WERI-Rb-1 (cell line): ENCODE measurements around the gene PTPRM.

Experiments
- DNase-seq: peaks from one replicate; pipeline ENCODE4 v3.0.0-alpha.2; 2020
- H3K27ac ChIP-seq: fragments of 250-450 bp; sonication (Bioruptor Pico); 2 replicates; pipeline ENCODE4 v1.5.1; 2020; ENCODE audit warnings: mild to moderate bottlenecking, moderate library complexity
- H3K27me3 ChIP-seq: fragments of 250-450 bp; sonication (Bioruptor Pico); 2 replicates; pipeline ENCODE4 v1.5.1; 2021; ENCODE audit warnings: mild to moderate bottlenecking, low read depth, moderate library complexity; ENCODE audit not compliant: insufficient read depth, severe bottlenecking
- H3K36me3 ChIP-seq: fragments of 250-450 bp; sonication (Bioruptor Pico); 2 replicates; pipeline ENCODE4 v1.5.1; 2020; ENCODE audit warnings: mild to moderate bottlenecking, moderate library complexity
- H3K4me3 ChIP-seq: 2 replicates; pipeline ENCODE4 v1.5.1; 2011; ENCODE audit warnings: low read depth, mild to moderate bottlenecking, control low read depth, low read length
- H3K9me3 ChIP-seq: fragments of 250-450 bp; sonication (Bioruptor Pico); 2 replicates; pipeline ENCODE4 v1.5.1; 2021; ENCODE audit warnings: mild to moderate bottlenecking, moderate library complexity; ENCODE audit not compliant: severe bottlenecking
- TF ChIP-seq, protein P1 (sequence below): IDR thresholded peaks from 2 replicates; pipeline ENCODE4 v1.5.1; 2011; ENCODE audit warnings: low read depth, mild to moderate bottlenecking, control low read depth, inconsistent platforms, low read length

The PTPRM gene

DNA sequence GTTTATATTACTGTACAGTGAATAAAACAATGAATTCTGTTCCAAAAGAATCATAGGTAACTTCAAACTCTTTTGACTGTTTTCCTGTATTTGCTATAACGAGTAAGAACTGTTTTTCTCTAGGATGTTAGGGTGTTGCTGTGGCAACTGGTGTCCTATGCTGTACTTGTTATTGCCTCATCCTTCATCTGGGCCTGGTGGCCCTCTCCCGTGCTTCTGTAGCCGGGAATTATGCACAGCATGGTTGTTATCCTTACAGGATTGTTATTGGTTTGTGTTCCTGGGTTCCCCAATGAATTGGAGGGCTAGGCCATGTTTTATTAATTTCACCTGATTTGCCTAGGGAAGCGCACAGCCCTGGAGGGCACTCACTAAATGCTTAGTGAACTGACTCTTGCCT, 279.2 kb downstream of the PTPRM start:
- no peak for DNase-seq
- H3K36me3 ChIP-seq: no peaks in the 10 kb centered on the region
- H3K9me3 ChIP-seq: peaks cover 6% of the 10 kb centered on the region
- TF ChIP-seq, protein P1, sequence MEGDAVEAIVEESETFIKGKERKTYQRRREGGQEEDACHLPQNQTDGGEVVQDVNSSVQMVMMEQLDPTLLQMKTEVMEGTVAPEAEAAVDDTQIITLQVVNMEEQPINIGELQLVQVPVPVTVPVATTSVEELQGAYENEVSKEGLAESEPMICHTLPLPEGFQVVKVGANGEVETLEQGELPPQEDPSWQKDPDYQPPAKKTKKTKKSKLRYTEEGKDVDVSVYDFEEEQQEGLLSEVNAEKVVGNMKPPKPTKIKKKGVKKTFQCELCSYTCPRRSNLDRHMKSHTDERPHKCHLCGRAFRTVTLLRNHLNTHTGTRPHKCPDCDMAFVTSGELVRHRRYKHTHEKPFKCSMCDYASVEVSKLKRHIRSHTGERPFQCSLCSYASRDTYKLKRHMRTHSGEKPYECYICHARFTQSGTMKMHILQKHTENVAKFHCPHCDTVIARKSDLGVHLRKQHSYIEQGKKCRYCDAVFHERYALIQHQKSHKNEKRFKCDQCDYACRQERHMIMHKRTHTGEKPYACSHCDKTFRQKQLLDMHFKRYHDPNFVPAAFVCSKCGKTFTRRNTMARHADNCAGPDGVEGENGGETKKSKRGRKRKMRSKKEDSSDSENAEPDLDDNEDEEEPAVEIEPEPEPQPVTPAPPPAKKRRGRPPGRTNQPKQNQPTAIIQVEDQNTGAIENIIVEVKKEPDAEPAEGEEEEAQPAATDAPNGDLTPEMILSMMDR: no peak
- H3K27me3 ChIP-seq: no peaks in the 10 kb centered on the region
- peak overlapping the region; percentile 27; the same call in 1 of the 2 replicates for H3K27ac ChIP-seq
- no peak overlapping the region for H3K4me3 ChIP-seq

DNA sequence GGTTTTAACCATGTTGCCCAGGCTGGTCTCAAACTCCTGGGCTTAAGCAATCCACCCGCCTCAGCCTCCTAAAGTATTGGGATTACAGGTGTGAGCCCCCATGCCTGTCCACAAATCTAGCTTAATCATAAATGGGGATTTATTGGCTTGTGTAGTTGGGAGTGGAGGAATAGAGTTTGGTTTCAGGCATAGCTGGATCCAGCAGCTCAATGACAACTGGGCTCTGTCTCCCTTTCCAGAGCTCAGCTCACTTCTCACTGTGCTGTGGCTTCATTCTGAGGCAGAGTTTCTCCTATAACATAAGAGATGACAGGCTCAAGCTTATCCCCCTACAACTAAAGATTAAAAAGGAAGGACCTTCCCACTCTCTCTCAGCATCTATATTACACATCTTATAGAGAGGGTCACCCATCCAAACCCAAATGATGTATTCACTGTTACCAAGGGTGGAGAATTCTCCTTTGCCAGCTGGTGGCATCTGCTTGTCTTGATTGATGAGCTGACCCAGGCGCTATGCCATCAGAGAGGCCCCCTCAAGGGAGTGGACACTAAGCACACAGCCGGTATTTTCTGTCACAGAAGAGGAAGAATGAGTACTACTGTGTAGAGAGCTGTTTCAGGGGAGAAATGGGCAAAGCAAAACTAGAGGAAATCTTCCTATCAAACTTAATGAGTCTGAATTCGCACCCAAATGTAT, 280.4 kb downstream of the PTPRM start:
- DNase-seq: no peak
- Histone ChIP-seq H3K4me3 (no peak overlapping the region), H3K27me3 (no peaks in the 10 kb centered on the region), H3K9me3 (peaks cover 6% of the 10 kb centered on the region), H3K36me3 (no peaks in the 10 kb centered on the region), H3K27ac (no peak overlapping the region)
- TF ChIP-seq, protein P1: no peak

DNA sequence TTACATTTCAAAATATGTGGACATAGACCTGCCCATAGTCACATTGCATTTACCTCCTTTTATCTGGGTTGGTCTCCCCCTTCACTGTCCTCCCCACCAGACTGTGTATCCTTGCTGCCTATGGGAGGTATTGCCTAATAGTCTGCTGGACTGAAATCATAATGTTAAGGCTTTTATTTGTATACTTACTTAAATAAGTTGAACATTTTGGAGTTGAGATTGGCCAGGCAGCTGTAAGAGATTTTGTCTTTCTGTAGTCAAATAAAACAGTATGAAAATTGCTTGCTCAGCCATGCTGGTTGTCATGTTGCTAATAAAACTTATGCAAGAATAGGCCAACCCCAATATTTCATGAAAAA, 280.9 kb downstream of the PTPRM start:
- H3K4me3 ChIP-seq: no peak overlapping the region
- H3K9me3 ChIP-seq: peaks cover 4% of the 10 kb centered on the region
- H3K27me3 ChIP-seq: no peaks in the 10 kb centered on the region
- H3K36me3 ChIP-seq: no peaks in the 10 kb centered on the region
- no peak for DNase-seq
- TF ChIP-seq, protein P1: no peak
- no peak overlapping the region for H3K27ac ChIP-seq

DNA sequence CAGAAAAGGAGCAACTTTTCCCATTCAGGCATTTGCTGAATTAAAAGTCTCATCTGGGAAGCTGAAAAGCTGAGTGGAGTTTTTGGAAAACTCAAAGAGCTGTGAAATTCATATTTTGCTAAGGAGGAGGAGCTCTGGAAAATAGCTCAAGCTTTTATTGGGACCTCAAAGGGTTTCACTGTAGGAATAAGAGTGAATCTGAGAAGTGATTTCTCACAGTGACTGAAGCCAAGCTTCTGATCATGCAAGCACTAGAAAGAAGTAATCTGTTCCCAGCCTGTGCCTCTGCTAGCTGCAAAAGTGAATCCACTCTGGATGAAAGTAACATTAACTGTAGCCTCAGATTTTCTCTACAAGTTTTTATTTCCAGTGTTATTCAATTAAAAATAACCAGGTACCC, 283.3 kb downstream of the PTPRM start:
- no peak overlapping the region for H3K27ac ChIP-seq
- no peak for DNase-seq
- H3K27me3 ChIP-seq: no peaks in the 10 kb centered on the region
- no peak overlapping the region for H3K4me3 ChIP-seq
- no peaks in the 10 kb centered on the region for H3K36me3 ChIP-seq
- TF ChIP-seq, protein P1: no peak
- H3K9me3 ChIP-seq: no peaks in the 10 kb centered on the region

DNA sequence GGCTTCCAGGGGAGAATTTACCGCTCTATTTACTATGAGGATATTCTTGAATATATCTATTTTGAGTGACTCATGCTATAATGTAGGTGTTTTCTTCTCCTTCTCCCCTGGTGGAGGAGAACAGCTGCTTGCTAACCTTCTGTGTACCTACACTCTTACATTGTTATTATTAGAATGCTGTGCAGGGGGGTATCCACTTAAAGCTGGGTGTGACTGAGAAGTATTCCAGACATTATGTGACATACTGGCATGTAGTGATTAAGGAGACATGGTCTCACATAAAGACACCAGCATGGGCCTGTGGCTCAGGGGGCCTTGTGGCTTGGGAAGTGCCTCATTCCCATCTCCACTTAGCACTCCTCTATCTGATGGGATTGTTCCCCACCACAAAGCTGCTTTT, 287.9 kb downstream of the PTPRM start:
- DNase-seq: no peak
- H3K9me3 ChIP-seq: no peaks in the 10 kb centered on the region
- no peaks in the 10 kb centered on the region for H3K27me3 ChIP-seq
- H3K4me3 ChIP-seq: no peak overlapping the region
- no peaks in the 10 kb centered on the region for H3K36me3 ChIP-seq
- TF ChIP-seq, protein P1: no peak
- no peak overlapping the region for H3K27ac ChIP-seq

DNA sequence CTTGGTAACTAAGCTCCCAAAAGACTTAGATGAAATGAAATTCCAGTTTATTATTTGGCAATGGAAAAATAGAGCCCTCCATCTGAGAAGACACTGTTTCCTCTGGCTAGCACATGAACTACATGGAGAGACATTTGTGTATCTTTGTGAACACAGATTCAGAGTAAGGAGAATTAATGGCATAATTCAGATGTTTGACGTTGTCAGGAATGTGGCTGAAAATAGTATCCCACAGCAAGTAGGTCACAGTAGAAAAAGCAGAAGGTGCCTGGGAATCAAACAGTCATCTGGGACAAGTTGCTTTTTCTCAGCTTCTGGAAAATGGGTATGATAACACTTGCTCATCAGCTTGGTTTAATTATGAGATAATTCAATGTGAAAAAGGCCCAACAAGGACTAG, 288.6 kb downstream of the PTPRM start:
- DNase-seq: no peak
- TF ChIP-seq, protein P1: no peak
- Histone ChIP-seq H3K9me3 (no peaks in the 10 kb centered on the region), H3K36me3 (no peaks in the 10 kb centered on the region), H3K27me3 (no peaks in the 10 kb centered on the region), H3K4me3 (no peak overlapping the region), H3K27ac (no peak overlapping the region)
